CD4-positive, alpha-beta T cell (primary cell): Measurements from ENCODE around the gene UBTD2. TPM values are rescaled to one million over a fixed set of nuclear protein-coding genes. Genes with fewer than 3 reads are reported as not detected.

Experiments
- ATAC-seq: fragments of 200-7000 bp; cut with Tn5 transposase; one replicate; pipeline ENCODE4 v1.10.0; 2022; ENCODE audit warnings: mild to moderate bottlenecking; ENCODE audit not compliant: poor library complexity
- CTCF ChIA-PET: fragments of 350-600 bp; sonication (Branson Sonifier 250); formaldehyde crosslinking; loops from one replicate; lab custom pipeline; 2021; ENCODE audit warnings: antibody characterized with exemption, inconsistent platforms; lab: Charles Lee
- POLR2A ChIA-PET: fragments of 350-600 bp; sonication (Branson Sonifier 250); formaldehyde crosslinking; loops from one replicate; lab custom pipeline; 2021; ENCODE audit warnings: antibody characterized with exemption, inconsistent platforms; lab: Charles Lee
- DNase-seq, 14 experiments: peaks; one replicate each; pipeline ENCODE4 v3.0.0-alpha.2; 2013 to 2020; ENCODE audit warnings: mixed read lengths in 2 of 14
- H3K27ac ChIP-seq, 2 donors: one replicate each; pipeline versions ENCODE4 v1.5.1 to v1.7.0; 2013; ENCODE audit warnings: low read length in 2 of 2, low read depth in 1 of 2, mild to moderate bottlenecking in 1 of 2
- H3K27me3 ChIP-seq, 2 experiments: 1 replicate in 1 of 2; 2 replicates in 1 of 2; pipeline versions ENCODE4 v1.6.1 to v1.7.0; 2013; ENCODE audit warnings: low read length in 2 of 2, control low read depth in 1 of 2, mild to moderate bottlenecking in 1 of 2, moderate library complexity in 1 of 2; ENCODE audit not compliant: insufficient read depth in 2 of 2, control insufficient read depth in 1 of 2
- H3K36me3 ChIP-seq: one replicate; pipeline ENCODE4 v1.6.1; 2013; ENCODE audit warnings: low read length, control low read depth; ENCODE audit not compliant: insufficient read depth
- H3K4me1 ChIP-seq: one replicate; pipeline ENCODE4 v1.6.1; 2013; ENCODE audit warnings: low read length, control low read depth; ENCODE audit not compliant: insufficient read depth
- H3K4me3 ChIP-seq: one replicate; pipeline ENCODE4 v1.5.1; 2013; ENCODE audit warnings: mild to moderate bottlenecking, low read length, moderate library complexity
- H3K9me3 ChIP-seq, 2 experiments: 1 replicate in 1 of 2; 2 replicates in 1 of 2; pipeline versions ENCODE4 v1.6.1 to v1.7.0; 2013; ENCODE audit warnings: low read length in 2 of 2, mild to moderate bottlenecking in 2 of 2, control low read depth in 1 of 2, moderate library complexity in 1 of 2; ENCODE audit not compliant: control insufficient read depth in 1 of 2, insufficient read depth in 1 of 2
- H3K27ac Mint-ChIP-seq: one replicate; pipeline ENCODE4 v1.8.0; 2020; ENCODE audit warnings: mixed read lengths
- H3K27me3 Mint-ChIP-seq: one replicate; pipeline ENCODE4 v1.8.0; 2021; ENCODE audit warnings: mixed read lengths
- H3K36me3 Mint-ChIP-seq: one replicate; pipeline ENCODE4 v1.8.0; 2021; ENCODE audit warnings: low read depth, mixed read lengths
- H3K4me1 Mint-ChIP-seq: one replicate; pipeline ENCODE4 v1.8.0; 2021; ENCODE audit warnings: low read depth, mixed read lengths
- H3K4me3 Mint-ChIP-seq: one replicate; pipeline ENCODE4 v1.8.0; 2020; ENCODE audit warnings: mild to moderate bottlenecking, mixed read lengths
- H3K9me3 Mint-ChIP-seq: one replicate; pipeline ENCODE4 v1.8.0; 2020; ENCODE audit warnings: mixed read lengths
- CTCF ChIP-seq: fragments of 200-600 bp; IDR thresholded peaks from one replicate; pipeline ENCODE4 v1.8.0; 2022; ENCODE audit warnings: antibody characterized with exemption, mild to moderate bottlenecking
- intact Hi-C, 2 experiments: fragments of 100-400 bp; cut with DNase I in 1 of 2; cut with micrococcal nuclease in 1 of 2; formaldehyde crosslinking; loops; one replicate each; pipeline versions ENCODE4 v1.15.1 to v1.9.0; 2023 to 2025; cut with DNase I, micrococcal nuclease
- total RNA-seq, 174 experiments: library from RNA in 2 of 174; stranded (reverse) in 2 of 174; gene quantifications; one replicate each; pipeline ENCODE4 v1.2.3 and lab custom pipeline; 2021 to 2026

Gene UBTD2
- total RNA-seq, 2 experiments from 2014 or later = 0.66 to 1.1 TPM

- Histone ChIP-seq H3K4me1 (no peaks in the 10 kb centered on the region), H3K36me3 (no peaks in the 10 kb centered on the region), H3K4me3 (no peak overlapping the region), H3K27ac (no peak overlapping the region), H3K9me3 (peaks cover 0 to 5% of the 10 kb centered on the region in 2 experiments), H3K27me3 (no peaks in the 10 kb centered on the region)
- H3K9me3 Mint-ChIP-seq = no peaks in the 10 kb centered on the region
- DNase-seq (no peak), ATAC-seq (no peak)
- H3K27ac Mint-ChIP-seq = no peak overlapping the region
- ChIA-PET POLR2A (interaction anchor here (0.6 kb wide), 1 partner anchor 242 kb away, joined by 3 read pairs; no protein-coding TSS in a partner anchor), CTCF (no interaction called here)
- no peak for TF ChIP-seq CTCF
- H3K27me3 Mint-ChIP-seq = no peaks in the 10 kb centered on the region
- H3K4me1 Mint-ChIP-seq = no peaks in the 10 kb centered on the region
- H3K36me3 Mint-ChIP-seq = no peaks in the 10 kb centered on the region
- no peak overlapping the region for H3K4me3 Mint-ChIP-seq
- intact Hi-C loops = loop anchor here in 1 of 2 experiments (10.0 kb wide), 1 partner anchor 395 kb away; no protein-coding TSS in a partner anchor
These were observed 16.4 kb upstream of the UBTD2 start for GRCh38 chr5:172299916-172300439.

GRCh38 chr5:172294831-172295230, 11.3 kb upstream of the UBTD2 start:
- Histone ChIP-seq H3K9me3 (no peaks in the 10 kb centered on the region), H3K27ac (no peak overlapping the region), H3K4me1 (peaks cover 6% of the 10 kb centered on the region), H3K36me3 (no peaks in the 10 kb centered on the region), H3K4me3 (no peak overlapping the region), H3K27me3 (no peaks in the 10 kb centered on the region)
- DNase-seq (no peak), ATAC-seq (no peak)
- CTCF ChIA-PET = no interaction called here
- intact Hi-C loops = loop anchor here (5.0 to 10.0 kb wide), 4 partner anchors 228 to 878 kb away; partner anchors contain the start of gene FGF18 (in 1 of the 2)
- no peak for TF ChIP-seq CTCF
- Mint-ChIP-seq H3K27me3 (no peaks in the 10 kb centered on the region), H3K4me3 (no peak overlapping the region), H3K27ac (no peak overlapping the region), H3K9me3 (no peaks in the 10 kb centered on the region), H3K4me1 (peaks cover 4% of the 10 kb centered on the region), H3K36me3 (no peaks in the 10 kb centered on the region)
- POLR2A ChIA-PET = no interaction called here

GRCh38 chr5:172293745-172294342, 10.3 kb upstream of the UBTD2 start:
- H3K4me1 Mint-ChIP-seq = peaks cover 4% of the 10 kb centered on the region
- CTCF ChIA-PET = interaction anchor here (0.6 to 1.2 kb wide), 19 partner anchors 9 to 665 kb away, joined by 3 to 14 read pairs (median 3); partner anchors contain the start of genes RPL26L1, STK10 and UBTD2
- H3K27me3 Mint-ChIP-seq = no peaks in the 10 kb centered on the region
- ATAC-seq (no peak), DNase-seq (no peak)
- no peaks in the 10 kb centered on the region for H3K9me3 Mint-ChIP-seq
- no peaks in the 10 kb centered on the region for H3K36me3 ChIP-seq
- no peak overlapping the region for H3K4me3 Mint-ChIP-seq
- H3K9me3 ChIP-seq = no peaks in the 10 kb centered on the region
- H3K4me1 ChIP-seq = peaks cover 6% of the 10 kb centered on the region
- no peaks in the 10 kb centered on the region for H3K36me3 Mint-ChIP-seq
- no peak overlapping the region for H3K27ac ChIP-seq
- TF ChIP-seq CTCF = peak; percentile 23
- no peak overlapping the region for H3K27ac Mint-ChIP-seq
- POLR2A ChIA-PET = interaction anchor here (0.8 to 1.1 kb wide), 7 partner anchors 8 to 382 kb away, joined by 3 to 10 read pairs (median 3); partner anchors contain the start of gene UBTD2
- no peak overlapping the region for H3K4me3 ChIP-seq
- intact Hi-C loops = loop anchor here (1.0 to 10.0 kb wide), 9 partner anchors 107 to 877 kb away; partner anchors contain the start of gene FGF18 (in 1 of the 2)
- no peaks in the 10 kb centered on the region for H3K27me3 ChIP-seq
